A549 treated with DMSO at 1 μM for 4 hours (cell line): Measurements from ENCODE around the gene OR52R1. TPM values are rescaled to one million over a fixed set of nuclear protein-coding genes. Genes with fewer than 3 reads are reported as not detected.

Experiments used
- total RNA-seq: library from RNA; stranded (reverse); fragments of 200-300 nt; extraction: Qiagen RNA extraction; gene quantifications from 5 replicates; pipeline ENCODE4 v1.2.3, GENCODE V29; 2022; ENCODE audit warnings: low read depth

Gene OR52R1
- total RNA-seq: not detected in 5 replicates

DNA sequence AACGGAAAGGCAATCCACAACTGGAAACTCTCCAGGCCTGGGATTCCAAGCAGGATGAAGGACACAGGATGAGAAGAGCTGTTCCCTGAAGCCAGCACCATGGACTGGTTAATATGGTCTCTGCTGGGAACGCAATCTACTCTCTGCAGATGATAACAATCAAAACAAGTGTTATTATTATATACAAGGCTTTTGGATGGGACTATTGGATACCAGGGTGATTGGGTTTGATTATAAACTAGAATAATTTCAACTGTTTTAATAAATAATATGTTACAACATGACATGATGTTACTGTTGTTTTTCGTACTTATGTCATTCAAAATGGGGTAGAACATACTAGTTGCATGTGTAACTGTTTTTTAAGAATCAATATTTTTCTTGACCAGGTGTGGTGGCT lies at the start of gene OR52R1:
OR52R1 (minus strand) TSS at position 101 of the 400 bp plus-strand sequence; CDS start at position 101, 0 bp downstream.

DNA sequence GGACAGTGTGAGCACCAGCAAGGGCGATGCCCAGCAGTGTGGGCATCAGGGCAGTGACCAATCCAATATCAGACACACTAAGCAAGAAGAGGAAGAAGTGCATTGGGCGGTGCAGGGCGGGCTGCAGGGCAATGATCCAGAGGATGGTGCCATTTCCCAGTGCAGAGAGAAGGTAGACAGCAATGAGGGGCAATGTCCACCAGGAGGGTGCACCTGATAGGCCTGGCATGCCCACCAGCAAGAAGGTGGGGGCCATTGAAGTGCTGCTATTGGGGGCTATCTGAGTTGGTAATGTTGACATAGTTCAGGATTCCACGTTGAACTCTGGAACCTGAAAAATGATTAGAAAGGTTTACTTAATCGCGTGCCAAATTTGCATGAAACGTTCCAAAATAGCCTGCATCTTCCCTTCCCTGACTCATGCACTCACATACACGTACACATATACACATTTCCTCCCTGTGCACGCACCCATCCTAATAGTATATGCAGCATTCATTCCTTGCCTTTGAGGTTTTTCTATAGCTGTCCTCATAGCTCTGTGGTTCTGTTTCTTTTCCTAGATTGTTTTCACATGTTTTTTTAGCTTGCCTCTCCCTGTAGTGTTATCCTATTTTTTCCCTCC lies 44.8 kb upstream of the OR52R1 start, which contains the start of gene OR51S1:
OR51S1 (minus strand) TSS at position 301 of the 625 bp plus-strand sequence; CDS start at position 301, 0 bp downstream.

DNA sequence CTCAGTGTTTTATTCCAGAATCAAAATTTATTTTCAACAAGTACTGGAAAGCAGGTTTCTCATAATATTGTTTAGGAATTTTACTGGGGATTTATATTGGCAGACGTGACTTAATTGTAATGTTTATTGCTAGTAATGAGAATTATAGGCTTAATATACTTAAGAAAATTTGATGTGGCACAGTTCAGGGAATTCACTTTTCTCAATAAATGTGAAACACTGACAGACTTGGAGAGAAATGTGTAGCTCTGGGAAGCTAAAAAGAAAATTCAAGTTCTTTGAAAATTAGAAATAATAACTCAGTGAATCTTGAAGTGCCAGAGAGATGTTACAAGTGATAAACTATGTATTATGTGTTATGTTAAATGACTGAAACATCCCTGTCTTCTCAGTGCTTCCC lies 16.8 kb upstream of the OR52R1 start, which contains the start of gene OR51F2:
OR51F2 (plus strand) TSS at position 301 of the 400 bp plus-strand sequence. CDS start 101 bp downstream, outside the sequence.

DNA sequence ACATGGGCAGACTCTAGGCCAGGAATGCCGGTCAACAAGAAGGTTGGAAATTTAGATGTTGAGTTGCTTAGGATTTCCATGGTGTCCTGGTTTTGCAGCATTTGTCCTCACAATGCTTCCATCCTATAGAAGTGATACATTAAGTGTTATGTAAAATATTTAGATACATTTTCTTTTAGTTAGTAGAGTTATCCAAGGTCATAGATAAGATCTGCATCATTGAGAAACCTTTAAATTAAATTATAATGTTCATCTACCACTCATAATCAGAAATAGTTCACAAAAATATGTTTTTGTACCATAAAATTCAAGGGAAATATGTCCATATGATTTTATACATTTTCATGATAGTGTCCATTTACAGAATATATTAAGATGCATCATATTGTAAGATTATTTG lies 34.3 kb downstream of the OR52R1 start, which contains the start of gene OR51F1:
OR51F1 (minus strand) TSS at position 101 of the 400 bp plus-strand sequence; CDS start at position 101, 0 bp downstream.

Other genes starting within 250 kb of the OR52R1 start
- not detected in 5 replicates for gene OR52I2, start 222.6 kb downstream of the OR52R1 start, total RNA-seq
- not detected in 5 replicates for gene OR52I1, start 210.3 kb downstream of the OR52R1 start, total RNA-seq
- gene TRIM68, start 196.1 kb downstream of the OR52R1 start, total RNA-seq: 8.7 to 11.7 TPM (median 10.6 TPM) in 5 replicates
- gene OR51D1, start 166.9 kb downstream of the OR52R1 start, total RNA-seq: not detected in 5 replicates
- gene OR51E1, start 160.4 kb downstream of the OR52R1 start, total RNA-seq: not detected in 5 replicates
- not detected in 5 replicates for gene OR51E2, start 106.5 kb downstream of the OR52R1 start, total RNA-seq
- not detected in 5 replicates for gene MMP26, start 99.6 kb downstream of the OR52R1 start, total RNA-seq
- gene OR51F1, start 34.4 kb downstream of the OR52R1 start, total RNA-seq: not detected in 5 replicates
- gene OR51F2, start 16.9 kb upstream of the OR52R1 start, total RNA-seq: not detected in 5 replicates
- gene OR51S1, start 44.8 kb upstream of the OR52R1 start, total RNA-seq: not detected in 5 replicates
- gene OR51T1, start 77.5 kb upstream of the OR52R1 start, total RNA-seq: not detected in 5 replicates
- not detected in 5 replicates for gene OR51A7, start 99.4 kb upstream of the OR52R1 start, total RNA-seq
- gene OR51G2, start 115.0 kb upstream of the OR52R1 start, total RNA-seq: not detected in 5 replicates
- gene OR51G1, start 120.0 kb upstream of the OR52R1 start, total RNA-seq: not detected in 5 replicates
- gene OR51A4, start 143.2 kb upstream of the OR52R1 start, total RNA-seq: not detected in 5 replicates
- gene OR51A2, start 151.3 kb upstream of the OR52R1 start, total RNA-seq: not detected in 5 replicates
- not detected in 5 replicates for gene OR51L1, start 190.5 kb upstream of the OR52R1 start, total RNA-seq
- not detected in 5 replicates for gene OR52J3, start 242.1 kb upstream of the OR52R1 start, total RNA-seq